ENCODE measurements around the gene LCP2. TPM values are rescaled to one million over a fixed set of nuclear protein-coding genes. Genes with fewer than 3 reads are reported as not detected.

LCP2 gene
- total and polyA plus RNA-seq, 2 donors (not counting 3 experiments of a cell fraction or from before 2014, with no cell fraction given) = not detected

- DNase-seq (ENCODE audit: low read depth, low spot score) = no peak
- BruUV-seq (replicated peaks) = no TSS peak
- Histone ChIP-seq H3K27ac (ENCODE audit: insufficient read depth, low read depth, low read length) (no peak overlapping the region), H3K4me1 (ENCODE audit: control insufficient read depth, extremely low read depth, insufficient read depth, low read length) (peaks cover 3% of the 10 kb centered on the region), H3K36me3 (ENCODE audit: control insufficient read depth in 2 of 2, extremely low read depth in 1 of 2, insufficient read depth in 2 of 2, low read length in 2 of 2) (no peaks in the 10 kb centered on the region), H3K4me3 (replicated peaks in 1 of 3; ENCODE audit: insufficient read depth in 1 of 3, low read depth in 1 of 3, low read length in 3 of 3) (no peak overlapping the region), H3K4me2 (ENCODE audit: insufficient read depth, low read length) (no peak overlapping the region), H3K9me3 (replicated peaks; ENCODE audit: control insufficient read depth, insufficient read depth, low read length) (no peaks in the 10 kb centered on the region), H2AFZ (ENCODE audit: low read depth, low read length) (no peak overlapping the region), H3K27me3 (ENCODE audit: control insufficient read depth in 2 of 2, insufficient read depth in 2 of 2, low read length in 2 of 2) (peaks cover 0 to 3% of the 10 kb centered on the region in 2 experiments), H3K79me2 (ENCODE audit: control insufficient read depth, insufficient read depth, low read length) (no peaks in the 10 kb centered on the region), H3K9ac (replicated peaks; ENCODE audit: extremely low read depth, insufficient read depth, low read length) (no peak overlapping the region), H3K9me1 (replicated peaks; ENCODE audit: control insufficient read depth, extremely low read depth, insufficient read depth, low read length) (no peaks in the 10 kb centered on the region), H4K20me1 (replicated peaks; ENCODE audit: control insufficient read depth, extremely low read depth, insufficient read depth, low read length) (no peaks in the 10 kb centered on the region)
- dilution Hi-C loops (cut with MboI; ENCODE audit: extremely low pct_ligation_motif_present, low sequenced_read_pairs) (no loop called here), intact Hi-C loops (cut with micrococcal nuclease) (no loop called here)
- peak; percentile 21 for FAIRE-seq
- TF ChIP-seq CTCF (IDR thresholded peaks at IDR 0.05; ENCODE audit: extremely low read depth in 1 of 2, insufficient read depth in 1 of 2, low read depth in 1 of 2, low read length in 2 of 2) = no peak
- TF ChIP-seq EZH2 (IDR thresholded peaks at IDR 0.05; ENCODE audit: borderline replicate concordance, low read depth, low read length, severe bottlenecking) = no peak
- TF ChIP-seq JUN (IDR thresholded peaks at IDR 0.05; ENCODE audit: borderline replicate concordance, insufficient read depth, insufficient read length, low read depth) = no peak
- no peak for TF ChIP-seq MAX (IDR thresholded peaks at IDR 0.05; ENCODE audit: insufficient read depth, insufficient read length)
- TF ChIP-seq FOS (IDR thresholded peaks at IDR 0.05; ENCODE audit: borderline replicate concordance, insufficient read depth, low read length) = no peak
- no peak for TF ChIP-seq MYC (IDR thresholded peaks at IDR 0.05; ENCODE audit: low read depth, low read length)
- TF ChIP-seq POLR2A (IDR thresholded peaks at IDR 0.05; ENCODE audit: low read depth, low read length) = no peak
- no peak for TF ChIP-seq GATA2 (IDR thresholded peaks at IDR 0.05; ENCODE audit: insufficient read depth, insufficient read length, low read depth, low read length)
- TF ChIP-seq POLR2AphosphoS5 (IDR thresholded peaks at IDR 0.05; ENCODE audit: insufficient read depth, low read depth, low read length) = no peak
- ChIA-PET POLR2A (no interaction called here), CTCF (interaction anchor here (1.0 to 1.8 kb wide), 3 partner anchors 9 to 14 kb away, joined by 3 to 6 read pairs (median 3); no protein-coding TSS in a partner anchor)
Observed at GRCh38 chr5:170313344-170313743, 15.8 kb upstream of the LCP2 start.

All from endothelial cell of umbilical vein (primary cell).